ENCODE measurements around the gene VAV3. TPM values are rescaled to one million over a fixed set of nuclear protein-coding genes. Genes with fewer than 3 reads are reported as not detected.

The VAV3 gene
- total and polyA plus RNA-seq, 2 donors, result 7.9 to 15.8 TPM

DNA sequence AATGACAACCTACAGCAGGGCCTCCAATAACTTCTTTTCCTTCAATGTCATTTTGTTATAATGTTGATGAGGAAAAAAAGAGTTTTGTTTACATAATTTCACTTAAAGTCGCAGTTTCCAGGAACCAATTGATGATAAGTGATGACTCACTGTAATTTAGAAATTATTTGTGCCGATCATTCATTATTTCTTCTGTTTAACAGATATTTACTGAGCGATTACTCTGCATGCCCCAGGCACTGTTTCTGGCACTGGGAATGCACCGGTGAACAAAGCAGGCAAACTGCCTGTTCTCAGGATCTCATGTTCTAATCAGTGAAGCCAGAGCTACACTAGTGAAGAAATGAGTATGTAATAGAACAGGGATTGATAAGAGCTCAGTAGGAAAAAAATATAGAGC is 420.7 kb downstream of the VAV3 start:
- Histone ChIP-seq H3K4me3 (ENCODE audit: low read length in 2 of 2) (no peak overlapping the region), H3K27ac (ENCODE audit: low read depth in 1 of 2, low read length in 1 of 2) (peak overlapping the region in 1 of 2 donors; percentile 85), H3K9me3 (ENCODE audit: control insufficient read depth in 2 of 2, insufficient read depth in 1 of 2, low read length in 1 of 2) (peaks cover 0 to 17% of the 10 kb centered on the region in 2 donors), H3K4me1 (ENCODE audit: control insufficient read depth in 2 of 2, insufficient read depth in 2 of 2, low read length in 2 of 2) (peaks cover 15 to 30% of the 10 kb centered on the region in 2 donors), H3K36me3 (ENCODE audit: control insufficient read depth in 2 of 2, insufficient read depth in 2 of 2, low read length in 1 of 2) (no peaks in the 10 kb centered on the region), H3K27me3 (ENCODE audit: control insufficient read depth in 2 of 2, insufficient read depth in 1 of 2, low read length in 1 of 2) (no peaks in the 10 kb centered on the region)
- no peak for DNase-seq (ENCODE audit: low read depth in 6 of 9, low spot score in 9 of 9)
- 98% methylated on average over 4 of the region's 4 CpGs for whole genome bisulfite sequencing

DNA sequence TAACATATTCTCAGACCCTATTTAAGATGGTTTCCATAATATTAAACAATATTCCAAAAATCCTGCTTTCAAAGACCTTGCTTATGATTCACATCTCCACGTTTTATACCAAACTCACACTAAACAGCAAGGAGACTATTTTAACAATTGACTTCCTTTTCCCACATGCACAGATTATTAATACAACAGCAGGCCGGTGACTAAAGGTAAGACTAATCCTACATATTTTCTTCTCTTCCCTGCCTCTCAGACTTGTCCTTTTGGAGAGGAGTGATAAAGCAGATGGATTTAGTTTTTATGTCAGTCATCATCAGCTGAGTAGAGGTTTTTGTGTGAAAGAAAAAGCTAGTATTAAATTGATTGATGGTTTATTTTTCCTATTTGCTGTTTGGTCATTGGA is 423.6 kb downstream of the VAV3 start:
- no peak overlapping the region for H3K4me3 ChIP-seq (ENCODE audit: low read length in 2 of 2)
- H3K27ac ChIP-seq (ENCODE audit: low read depth in 1 of 2, low read length in 1 of 2), result no peak overlapping the region
- H3K9me3 ChIP-seq (ENCODE audit: control insufficient read depth in 2 of 2, insufficient read depth in 1 of 2, low read length in 1 of 2), result peaks cover 0 to 8% of the 10 kb centered on the region in 2 donors
- WGBS, result 94% methylated on average over 2 of the region's 2 CpGs
- H3K36me3 ChIP-seq (ENCODE audit: control insufficient read depth in 2 of 2, insufficient read depth in 2 of 2, low read length in 1 of 2), result no peaks in the 10 kb centered on the region
- H3K27me3 ChIP-seq (ENCODE audit: control insufficient read depth in 2 of 2, insufficient read depth in 1 of 2, low read length in 1 of 2), result no peaks in the 10 kb centered on the region
- no peak for DNase-seq (ENCODE audit: low read depth in 6 of 9, low spot score in 9 of 9)
- peaks cover 17 to 38% of the 10 kb centered on the region in 2 donors for H3K4me1 ChIP-seq (ENCODE audit: control insufficient read depth in 2 of 2, insufficient read depth in 2 of 2, low read length in 2 of 2)

DNA sequence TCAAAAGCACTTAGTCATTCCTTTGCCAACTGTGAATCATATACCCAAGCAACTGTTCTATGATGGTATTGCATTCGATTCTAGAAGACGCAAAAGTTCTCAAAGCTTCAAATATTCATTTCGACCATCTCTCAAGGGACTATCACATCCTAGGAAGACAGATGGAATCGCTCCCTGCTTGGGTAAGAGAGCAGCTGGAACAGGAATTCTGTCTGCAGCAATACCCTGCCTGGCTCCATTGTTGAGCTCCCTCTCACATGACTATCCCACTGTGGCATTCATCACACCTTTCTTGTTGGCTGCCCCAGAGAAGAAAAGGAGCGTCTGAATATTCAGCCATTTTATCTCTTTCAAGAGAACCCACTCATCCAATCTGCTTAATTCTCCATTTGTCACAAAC is 426.5 kb downstream of the VAV3 start:
- H3K27me3 ChIP-seq (ENCODE audit: control insufficient read depth in 2 of 2, insufficient read depth in 1 of 2, low read length in 1 of 2), result no peaks in the 10 kb centered on the region
- no peaks in the 10 kb centered on the region for H3K36me3 ChIP-seq (ENCODE audit: control insufficient read depth in 2 of 2, insufficient read depth in 2 of 2, low read length in 1 of 2)
- DNase-seq (ENCODE audit: low read depth in 6 of 9, low spot score in 9 of 9), result no peak
- no peak overlapping the region for H3K4me3 ChIP-seq (ENCODE audit: low read length in 2 of 2)
- H3K9me3 ChIP-seq (ENCODE audit: control insufficient read depth in 2 of 2, insufficient read depth in 1 of 2, low read length in 1 of 2), result peaks cover 0 to 6% of the 10 kb centered on the region in 2 donors
- H3K4me1 ChIP-seq (ENCODE audit: control insufficient read depth in 2 of 2, insufficient read depth in 2 of 2, low read length in 2 of 2), result peaks cover 10 to 33% of the 10 kb centered on the region in 2 donors
- 98% methylated on average over 5 of the region's 5 CpGs for WGBS
- H3K27ac ChIP-seq (ENCODE audit: low read depth in 1 of 2, low read length in 1 of 2), result no peak overlapping the region

DNA sequence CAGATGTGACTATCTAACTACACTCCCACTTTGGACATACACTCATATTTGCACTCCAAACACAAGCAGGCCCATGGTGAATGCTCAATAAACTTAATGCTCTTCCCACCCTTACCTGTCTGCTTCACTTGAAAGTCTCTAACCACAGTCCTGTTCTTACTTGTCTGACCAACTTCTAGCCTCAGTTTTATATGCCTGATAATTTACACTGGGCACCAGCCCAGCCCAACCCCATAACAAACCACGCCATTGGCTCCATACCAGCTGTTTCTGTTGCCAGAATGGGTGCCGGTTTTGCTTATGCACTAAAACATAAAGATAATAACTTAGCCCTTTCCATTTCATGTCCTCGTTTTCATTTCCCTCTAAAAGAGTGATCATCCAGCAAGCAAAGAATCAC is 428.7 kb downstream of the VAV3 start:
- H3K4me3 ChIP-seq (ENCODE audit: low read length in 2 of 2), result no peak overlapping the region
- peak overlapping the region in 1 of 2 donors; percentile 70 for H3K27ac ChIP-seq (ENCODE audit: low read depth in 1 of 2, low read length in 1 of 2)
- 88% methylated on average over 3 of the region's 3 CpGs for WGBS
- no peaks in the 10 kb centered on the region for H3K36me3 ChIP-seq (ENCODE audit: control insufficient read depth in 2 of 2, insufficient read depth in 2 of 2, low read length in 1 of 2)
- no peaks in the 10 kb centered on the region for H3K9me3 ChIP-seq (ENCODE audit: control insufficient read depth in 2 of 2, insufficient read depth in 1 of 2, low read length in 1 of 2)
- DNase-seq (ENCODE audit: low read depth in 6 of 9, low spot score in 9 of 9), result peak in 1 of 9 donors; percentile 47
- H3K27me3 ChIP-seq (ENCODE audit: control insufficient read depth in 2 of 2, insufficient read depth in 1 of 2, low read length in 1 of 2), result no peaks in the 10 kb centered on the region
- H3K4me1 ChIP-seq (ENCODE audit: control insufficient read depth in 2 of 2, insufficient read depth in 2 of 2, low read length in 2 of 2), result peaks cover 10 to 32% of the 10 kb centered on the region in 2 donors

DNA sequence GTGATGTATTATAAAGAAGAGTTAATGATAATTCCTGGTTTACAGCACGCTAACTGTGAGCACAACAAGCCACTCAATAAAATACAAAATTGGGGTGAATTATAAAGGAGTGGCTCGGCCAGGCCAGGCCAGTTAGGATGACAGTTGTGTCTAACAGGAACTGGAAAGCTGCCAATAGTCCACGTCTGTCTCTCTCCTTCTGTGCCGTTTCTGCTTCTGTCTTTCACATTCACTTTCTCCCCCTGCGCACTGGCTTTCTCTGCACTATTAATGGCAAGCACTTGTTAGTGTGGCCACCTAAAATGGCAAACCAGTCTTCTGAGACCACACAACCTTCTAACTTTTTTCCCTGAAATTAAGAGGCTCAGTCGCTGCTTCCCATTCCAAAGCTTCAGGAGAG is 429.9 kb downstream of the VAV3 start:
- no peaks in the 10 kb centered on the region for H3K9me3 ChIP-seq (ENCODE audit: control insufficient read depth in 2 of 2, insufficient read depth in 1 of 2, low read length in 1 of 2)
- H3K4me1 ChIP-seq (ENCODE audit: control insufficient read depth in 2 of 2, insufficient read depth in 2 of 2, low read length in 2 of 2), result peaks cover 10 to 32% of the 10 kb centered on the region in 2 donors
- no peak overlapping the region for H3K27ac ChIP-seq (ENCODE audit: low read depth in 1 of 2, low read length in 1 of 2)
- H3K4me3 ChIP-seq (ENCODE audit: low read length in 2 of 2), result no peak overlapping the region
- 77% methylated on average over 6 of the region's 6 CpGs for WGBS
- H3K36me3 ChIP-seq (ENCODE audit: control insufficient read depth in 2 of 2, insufficient read depth in 2 of 2, low read length in 1 of 2), result no peaks in the 10 kb centered on the region
- no peak for DNase-seq (ENCODE audit: low read depth in 6 of 9, low spot score in 9 of 9)
- no peaks in the 10 kb centered on the region for H3K27me3 ChIP-seq (ENCODE audit: control insufficient read depth in 2 of 2, insufficient read depth in 1 of 2, low read length in 1 of 2)

DNA sequence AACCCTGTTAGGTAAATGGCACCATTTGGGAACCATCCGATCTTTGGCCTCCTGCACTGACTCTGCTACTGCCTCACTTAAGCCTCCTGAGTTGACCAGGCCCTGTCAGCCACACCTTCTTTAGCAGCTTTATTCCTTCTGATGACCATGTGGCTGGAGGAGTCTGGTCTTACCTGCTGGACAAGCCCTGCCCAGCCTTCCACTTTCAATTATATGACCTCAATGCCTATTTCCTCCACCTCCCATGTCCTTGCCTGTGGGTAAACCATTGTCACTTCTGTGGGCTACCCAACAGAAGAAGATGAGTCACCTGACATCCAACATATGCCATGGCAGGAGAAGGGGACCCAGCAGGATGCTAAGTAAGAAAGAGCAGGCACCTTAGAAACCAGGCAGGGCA is 430.3 kb downstream of the VAV3 start:
- H3K4me3 ChIP-seq (ENCODE audit: low read length in 2 of 2), result no peak overlapping the region
- H3K9me3 ChIP-seq (ENCODE audit: control insufficient read depth in 2 of 2, insufficient read depth in 1 of 2, low read length in 1 of 2), result no peaks in the 10 kb centered on the region
- H3K36me3 ChIP-seq (ENCODE audit: control insufficient read depth in 2 of 2, insufficient read depth in 2 of 2, low read length in 1 of 2), result no peaks in the 10 kb centered on the region
- no peak for DNase-seq (ENCODE audit: low read depth in 6 of 9, low spot score in 9 of 9)
- WGBS, result 94% methylated on average over 1 of the region's 1 CpG
- H3K27ac ChIP-seq (ENCODE audit: low read depth in 1 of 2, low read length in 1 of 2), result no peak overlapping the region
- no peaks in the 10 kb centered on the region for H3K27me3 ChIP-seq (ENCODE audit: control insufficient read depth in 2 of 2, insufficient read depth in 1 of 2, low read length in 1 of 2)
- H3K4me1 ChIP-seq (ENCODE audit: control insufficient read depth in 2 of 2, insufficient read depth in 2 of 2, low read length in 2 of 2), result peaks cover 10 to 35% of the 10 kb centered on the region in 2 donors

DNA sequence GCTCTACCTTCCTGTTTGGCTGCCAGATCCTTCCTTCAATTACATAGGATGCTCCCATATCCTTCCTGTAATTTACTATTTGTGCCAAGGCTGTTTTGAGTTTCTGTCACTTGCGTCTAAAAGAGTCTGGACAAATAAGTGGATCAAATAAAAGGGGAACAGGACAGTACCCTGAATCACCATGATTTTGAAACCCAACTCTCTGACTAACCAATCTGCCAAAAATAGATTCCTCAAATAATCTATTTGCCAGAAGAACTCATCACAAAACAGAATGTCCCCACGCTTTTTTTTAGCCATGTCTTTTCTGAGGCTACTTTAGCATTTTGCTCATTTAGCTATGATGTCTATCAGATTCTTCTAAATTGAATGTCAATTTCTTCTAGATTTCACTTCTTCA is 431.5 kb downstream of the VAV3 start:
- Histone ChIP-seq H3K9me3 (ENCODE audit: control insufficient read depth in 2 of 2, insufficient read depth in 1 of 2, low read length in 1 of 2) (no peaks in the 10 kb centered on the region), H3K27ac (ENCODE audit: low read depth in 1 of 2, low read length in 1 of 2) (no peak overlapping the region), H3K27me3 (ENCODE audit: control insufficient read depth in 2 of 2, insufficient read depth in 1 of 2, low read length in 1 of 2) (no peaks in the 10 kb centered on the region), H3K4me1 (ENCODE audit: control insufficient read depth in 2 of 2, insufficient read depth in 2 of 2, low read length in 2 of 2) (peaks cover 10 to 35% of the 10 kb centered on the region in 2 donors), H3K36me3 (ENCODE audit: control insufficient read depth in 2 of 2, insufficient read depth in 2 of 2, low read length in 1 of 2) (no peaks in the 10 kb centered on the region), H3K4me3 (ENCODE audit: low read length in 2 of 2) (no peak overlapping the region)
- no peak for DNase-seq (ENCODE audit: low read depth in 6 of 9, low spot score in 9 of 9)
- WGBS, result 94% methylated on average over 2 of the region's 2 CpGs

DNA sequence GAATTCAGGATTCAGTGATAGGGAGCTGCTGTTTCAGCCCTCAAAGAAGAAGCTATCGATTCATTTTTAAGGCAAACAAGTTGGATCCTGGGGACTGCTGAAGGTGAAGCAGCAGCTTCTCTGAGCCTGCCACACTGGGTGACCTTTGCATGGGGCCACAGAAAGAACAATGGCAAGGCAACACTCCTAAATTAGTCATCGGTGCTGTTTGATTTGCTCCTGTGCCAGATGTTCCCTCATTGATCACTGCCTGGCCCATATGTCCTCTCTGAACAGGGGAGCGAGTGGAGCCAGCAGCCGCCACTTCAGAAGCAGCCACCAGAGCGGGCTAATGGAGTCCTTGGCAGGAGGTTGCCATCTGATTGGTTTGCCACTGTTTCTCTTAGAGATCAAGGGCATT is 432.7 kb downstream of the VAV3 start:
- H3K27ac ChIP-seq (ENCODE audit: low read depth in 1 of 2, low read length in 1 of 2), result no peak overlapping the region
- DNase-seq (ENCODE audit: low read depth in 6 of 9, low spot score in 9 of 9), result no peak
- H3K9me3 ChIP-seq (ENCODE audit: control insufficient read depth in 2 of 2, insufficient read depth in 1 of 2, low read length in 1 of 2), result no peaks in the 10 kb centered on the region
- WGBS, result 92% methylated on average over 5 of the region's 5 CpGs
- H3K4me3 ChIP-seq (ENCODE audit: low read length in 2 of 2), result no peak overlapping the region
- no peaks in the 10 kb centered on the region for H3K27me3 ChIP-seq (ENCODE audit: control insufficient read depth in 2 of 2, insufficient read depth in 1 of 2, low read length in 1 of 2)
- peaks cover 8 to 29% of the 10 kb centered on the region in 2 donors for H3K4me1 ChIP-seq (ENCODE audit: control insufficient read depth in 2 of 2, insufficient read depth in 2 of 2, low read length in 2 of 2)
- H3K36me3 ChIP-seq (ENCODE audit: control insufficient read depth in 2 of 2, insufficient read depth in 2 of 2, low read length in 1 of 2), result no peaks in the 10 kb centered on the region

DNA sequence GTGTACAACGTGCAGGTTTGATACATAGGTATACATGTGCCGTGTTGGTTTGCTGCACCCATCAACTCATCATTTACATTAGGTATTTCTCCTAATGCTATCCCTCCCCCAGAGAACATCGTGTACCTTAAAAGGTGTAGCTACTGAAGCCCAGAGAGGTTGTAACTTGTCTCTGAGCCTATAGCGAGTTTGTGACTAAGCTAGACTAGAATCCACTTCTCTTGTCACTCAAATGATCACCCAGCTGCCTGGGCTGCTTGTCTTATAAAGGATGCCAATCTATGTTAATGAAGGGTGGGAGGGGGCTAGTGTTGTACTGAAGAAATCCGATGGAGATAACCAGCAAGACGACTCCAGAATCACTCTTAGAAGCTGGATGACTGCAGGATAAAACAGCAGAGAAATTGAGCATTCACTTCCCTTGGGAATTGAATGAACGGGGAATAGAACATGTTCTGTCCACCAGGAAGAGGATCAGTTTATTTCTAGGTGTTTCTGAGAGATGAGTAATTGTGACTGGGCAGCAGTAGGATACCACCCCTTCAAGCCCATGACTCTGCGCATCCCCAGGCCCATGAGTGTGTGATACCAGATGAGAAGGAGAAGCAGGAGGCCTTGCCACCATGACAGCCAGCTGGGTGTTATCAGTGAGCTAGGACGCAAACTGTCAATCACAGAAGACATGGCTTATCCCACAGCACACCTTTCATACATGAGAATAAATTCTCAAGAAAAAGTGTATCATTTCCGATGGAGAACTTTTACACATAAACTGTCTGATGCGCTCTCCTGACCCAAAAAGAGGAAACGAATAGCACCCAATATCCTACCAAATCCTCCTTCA is 433.7 kb downstream of the VAV3 start:
- WGBS, result 90% methylated on average over 12 of the region's 12 CpGs
- H3K4me1 ChIP-seq (ENCODE audit: control insufficient read depth in 2 of 2, insufficient read depth in 2 of 2, low read length in 2 of 2), result peaks cover 6 to 21% of the 10 kb centered on the region in 2 donors
- DNase-seq (ENCODE audit: low read depth in 6 of 9, low spot score in 9 of 9), result no peak
- H3K36me3 ChIP-seq (ENCODE audit: control insufficient read depth in 2 of 2, insufficient read depth in 2 of 2, low read length in 1 of 2), result no peaks in the 10 kb centered on the region
- H3K27ac ChIP-seq (ENCODE audit: low read depth in 1 of 2, low read length in 1 of 2), result no peak overlapping the region
- no peaks in the 10 kb centered on the region for H3K27me3 ChIP-seq (ENCODE audit: control insufficient read depth in 2 of 2, insufficient read depth in 1 of 2, low read length in 1 of 2)
- H3K9me3 ChIP-seq (ENCODE audit: control insufficient read depth in 2 of 2, insufficient read depth in 1 of 2, low read length in 1 of 2), result no peaks in the 10 kb centered on the region
- H3K4me3 ChIP-seq (ENCODE audit: low read length in 2 of 2), result no peak overlapping the region

All from thymus (tissue), 11 donors.